Mesothelial cell of epicardium (in vitro differentiated cells): ENCODE measurements around the gene TBC1D5. TPM values are rescaled to one million over a fixed set of nuclear protein-coding genes. Genes with fewer than 3 reads are reported as not detected.
"Not testable (repeated sequence)": the region's sequence is repeated elsewhere in the genome, so short reads cannot be mapped to it uniquely, and the experiment has no call there.

Experiments
- DNase-seq, 2 experiments: peaks; one replicate each; pipeline ENCODE4 v3.0.0; 2021; ENCODE audit warnings: low spot score in 2 of 2; ENCODE audit not compliant: unreplicated experiment in 2 of 2
- H3K27ac Mint-ChIP-seq: 2 replicates; pipeline ENCODE4 v1.8.0; 2021; ENCODE audit warnings: mixed read lengths
- H3K27me3 Mint-ChIP-seq: 2 replicates; pipeline ENCODE4 v1.8.0; 2021; ENCODE audit warnings: low read depth, mixed read lengths
- H3K36me3 Mint-ChIP-seq: 2 replicates; pipeline ENCODE4 v1.8.0; 2021; ENCODE audit warnings: mixed read lengths
- H3K4me1 Mint-ChIP-seq: 2 replicates; pipeline ENCODE4 v1.8.0; 2021; ENCODE audit warnings: mixed read lengths
- H3K4me3 Mint-ChIP-seq: 2 replicates; pipeline ENCODE4 v1.8.0; 2021; ENCODE audit warnings: mild to moderate bottlenecking, moderate library complexity, mixed read lengths
- H3K9me3 Mint-ChIP-seq: 2 replicates; pipeline ENCODE4 v1.8.0; 2021; ENCODE audit warnings: mixed read lengths
- total RNA-seq: library from RNA; stranded (reverse); gene quantifications from 3 replicates; pipeline ENCODE4 v1.2.1, GENCODE V29; 2021
- TF ChIP-seq, protein P1 (sequence below): fragments of 200-600 bp; sonication (generic); IDR thresholded peaks from one replicate; pipeline ENCODE4 v1.5.0; 2021; ENCODE audit warnings: antibody characterized with exemption; ENCODE audit not compliant: unreplicated experiment

Gene TBC1D5
- total RNA-seq, 1 donor from 2014 or later: 75.3 TPM

DNA sequence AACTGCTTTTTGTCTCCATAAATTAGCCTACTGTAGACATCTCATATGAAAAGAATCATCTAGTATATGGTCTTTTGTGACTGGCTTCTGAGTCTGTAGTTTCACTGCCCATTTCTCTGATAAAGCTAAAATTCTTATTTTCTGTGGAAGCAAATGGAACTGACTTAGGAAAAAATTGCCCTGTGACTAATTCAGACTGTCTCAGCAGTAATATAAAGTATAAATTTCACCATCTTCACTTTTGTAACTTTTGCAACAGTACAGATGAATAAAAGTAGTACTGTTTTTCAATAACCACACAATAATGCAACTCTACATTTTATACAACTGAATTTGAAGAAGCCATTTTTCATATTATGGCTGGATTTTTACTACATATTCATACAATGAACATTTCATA, 104.1 kb downstream of the TBC1D5 start:
- peaks cover 6% of the 10 kb centered on the region for H3K36me3 Mint-ChIP-seq
- no peak overlapping the region for H3K27ac Mint-ChIP-seq
- TF ChIP-seq, protein P1, sequence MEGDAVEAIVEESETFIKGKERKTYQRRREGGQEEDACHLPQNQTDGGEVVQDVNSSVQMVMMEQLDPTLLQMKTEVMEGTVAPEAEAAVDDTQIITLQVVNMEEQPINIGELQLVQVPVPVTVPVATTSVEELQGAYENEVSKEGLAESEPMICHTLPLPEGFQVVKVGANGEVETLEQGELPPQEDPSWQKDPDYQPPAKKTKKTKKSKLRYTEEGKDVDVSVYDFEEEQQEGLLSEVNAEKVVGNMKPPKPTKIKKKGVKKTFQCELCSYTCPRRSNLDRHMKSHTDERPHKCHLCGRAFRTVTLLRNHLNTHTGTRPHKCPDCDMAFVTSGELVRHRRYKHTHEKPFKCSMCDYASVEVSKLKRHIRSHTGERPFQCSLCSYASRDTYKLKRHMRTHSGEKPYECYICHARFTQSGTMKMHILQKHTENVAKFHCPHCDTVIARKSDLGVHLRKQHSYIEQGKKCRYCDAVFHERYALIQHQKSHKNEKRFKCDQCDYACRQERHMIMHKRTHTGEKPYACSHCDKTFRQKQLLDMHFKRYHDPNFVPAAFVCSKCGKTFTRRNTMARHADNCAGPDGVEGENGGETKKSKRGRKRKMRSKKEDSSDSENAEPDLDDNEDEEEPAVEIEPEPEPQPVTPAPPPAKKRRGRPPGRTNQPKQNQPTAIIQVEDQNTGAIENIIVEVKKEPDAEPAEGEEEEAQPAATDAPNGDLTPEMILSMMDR: no peak
- DNase-seq: no peak
- no peak overlapping the region for H3K4me3 Mint-ChIP-seq
- peaks cover 9% of the 10 kb centered on the region for H3K9me3 Mint-ChIP-seq
- peaks cover 2% of the 10 kb centered on the region for H3K4me1 Mint-ChIP-seq
- H3K27me3 Mint-ChIP-seq: no peaks in the 10 kb centered on the region

DNA sequence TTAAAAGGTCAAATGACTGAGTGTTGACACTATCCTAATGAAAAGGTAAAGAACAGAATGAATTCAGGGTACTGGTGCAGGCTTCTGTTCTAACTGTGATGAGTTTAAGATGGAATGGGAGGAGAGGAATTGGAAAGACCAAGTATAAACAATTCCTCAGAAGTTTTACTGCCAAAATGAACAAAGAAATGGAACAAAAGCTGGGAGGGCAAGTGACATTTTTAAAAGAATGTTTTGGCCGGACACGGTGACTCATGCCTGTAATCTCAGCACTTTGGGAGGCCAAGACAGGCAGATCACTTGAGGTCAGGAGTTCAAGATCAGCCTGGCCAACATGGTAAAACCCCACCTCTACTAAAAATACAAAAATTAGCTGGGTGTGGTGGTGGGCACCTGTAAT, 106.8 kb downstream of the TBC1D5 start:
- H3K27me3 Mint-ChIP-seq, DNase-seq, H3K9me3 Mint-ChIP-seq, H3K4me3 Mint-ChIP-seq, H3K36me3 Mint-ChIP-seq, H3K4me1 Mint-ChIP-seq, H3K27ac Mint-ChIP-seq: not testable (repeated sequence)

DNA sequence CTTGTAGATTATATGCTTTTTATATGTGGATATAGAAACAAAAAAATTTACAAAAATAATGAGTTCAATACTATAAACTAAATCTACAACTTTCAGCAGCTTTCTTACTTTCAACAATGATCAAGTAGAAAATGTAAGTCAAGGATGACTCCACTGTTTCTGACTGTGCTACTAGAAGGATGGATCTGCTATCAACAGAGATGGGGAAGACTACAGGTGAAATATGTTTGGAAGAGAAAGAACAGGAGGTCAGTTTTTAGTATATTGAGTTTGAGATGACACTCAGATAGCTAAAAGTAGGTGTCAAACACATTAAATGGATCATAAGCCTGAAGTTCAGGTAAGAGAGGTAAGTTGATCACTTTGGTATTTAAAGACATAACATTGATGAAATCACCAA, 107.5 kb downstream of the TBC1D5 start:
- no peak for DNase-seq
- Mint-ChIP-seq H3K9me3 (peaks cover 9% of the 10 kb centered on the region), H3K36me3 (peaks cover 2% of the 10 kb centered on the region), H3K27ac (no peak overlapping the region), H3K27me3 (no peaks in the 10 kb centered on the region), H3K4me3 (no peak overlapping the region), H3K4me1 (peaks cover 6% of the 10 kb centered on the region)
- TF ChIP-seq, protein P1: no peak

DNA sequence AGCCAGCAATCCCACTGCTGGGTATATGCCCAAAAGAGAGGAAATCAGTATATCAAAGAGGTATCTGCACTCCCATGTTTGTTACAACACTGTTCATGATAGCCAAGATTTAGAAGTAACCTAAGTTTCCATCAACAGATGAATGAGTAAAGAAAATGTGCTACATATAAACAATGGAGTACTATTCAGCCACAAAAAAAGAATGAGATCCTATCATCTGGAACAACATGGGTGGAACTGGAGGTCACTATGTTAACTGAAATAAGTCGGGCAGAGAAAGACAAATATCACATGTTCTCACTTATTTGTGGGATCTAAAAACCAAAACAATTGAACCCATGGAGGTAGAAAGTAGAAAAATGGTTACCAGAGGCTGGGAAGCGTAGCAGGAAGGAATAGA, 108.2 kb downstream of the TBC1D5 start:
- TF ChIP-seq, protein P1: no peak
- H3K36me3 Mint-ChIP-seq: peaks cover 2% of the 10 kb centered on the region
- no peak overlapping the region for H3K27ac Mint-ChIP-seq

DNA sequence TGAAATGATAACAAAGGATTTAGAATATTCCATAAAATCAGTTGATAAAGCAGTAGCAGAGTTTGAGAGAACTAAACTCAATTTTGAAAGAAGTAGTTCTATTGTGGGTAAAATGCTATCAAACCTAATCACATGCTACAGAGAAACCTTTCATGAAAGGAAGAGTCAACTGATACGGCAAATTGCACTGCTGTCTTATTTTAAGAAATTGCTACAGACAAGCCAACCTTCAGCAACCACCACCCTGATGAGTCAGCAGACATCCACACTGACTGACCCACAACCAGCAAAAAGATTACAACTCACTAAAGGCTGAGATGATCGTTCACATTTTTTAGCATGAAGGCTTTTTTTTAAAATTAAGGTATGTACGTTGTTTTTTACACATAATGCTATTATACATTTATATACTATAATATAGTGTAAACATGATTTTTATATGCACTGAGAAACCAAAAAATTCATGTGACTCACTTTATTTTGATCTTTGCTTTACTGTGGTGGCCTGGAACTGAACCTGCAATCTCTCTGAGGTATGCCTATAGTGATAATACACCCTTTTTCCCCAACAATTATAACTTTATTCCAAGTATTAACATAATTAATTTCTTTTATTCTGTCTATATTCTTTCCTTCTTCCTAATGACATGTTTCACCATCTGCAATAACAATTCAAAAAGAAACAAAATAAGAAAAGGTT, 109.9 kb downstream of the TBC1D5 start:
- Mint-ChIP-seq H3K4me1 (peaks cover 6% of the 10 kb centered on the region), H3K4me3 (no peak overlapping the region), H3K36me3 (peaks cover 2% of the 10 kb centered on the region), H3K27me3 (no peaks in the 10 kb centered on the region), H3K27ac (no peak overlapping the region), H3K9me3 (peaks cover 9% of the 10 kb centered on the region)
- TF ChIP-seq, protein P1: no peak
- DNase-seq: no peak

More for the DNA sequence above, 108.2 kb downstream of the TBC1D5 start:
- DNase-seq: no peak
- Mint-ChIP-seq H3K9me3 (peaks cover 9% of the 10 kb centered on the region), H3K27me3 (no peaks in the 10 kb centered on the region), H3K4me3 (no peak overlapping the region), H3K4me1 (peaks cover 6% of the 10 kb centered on the region)

DNA sequence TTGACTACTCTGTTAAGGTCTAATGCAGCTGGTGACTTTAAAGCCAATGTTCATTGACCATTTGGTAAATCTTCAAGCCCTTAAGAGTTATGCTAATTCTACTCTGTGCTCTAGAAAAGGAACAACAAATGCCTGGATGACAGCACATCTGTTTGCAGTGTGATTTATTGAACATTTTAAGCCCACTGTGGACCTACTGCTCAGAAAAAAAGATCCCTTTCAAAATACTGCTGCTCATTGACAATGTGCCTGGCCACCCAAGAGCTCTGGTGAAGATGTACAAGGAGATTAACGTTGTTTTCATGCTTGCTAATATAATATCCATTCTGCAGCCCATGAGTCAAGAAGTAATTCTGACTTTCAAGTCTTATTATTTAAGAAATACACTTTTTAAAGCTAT, 110.8 kb downstream of the TBC1D5 start:
- DNase-seq: no peak
- Mint-ChIP-seq H3K9me3 (peaks cover 9% of the 10 kb centered on the region), H3K36me3 (peaks cover 2% of the 10 kb centered on the region), H3K27ac (no peak overlapping the region), H3K4me3 (no peak overlapping the region), H3K27me3 (no peaks in the 10 kb centered on the region), H3K4me1 (peaks cover 11% of the 10 kb centered on the region)
- TF ChIP-seq, protein P1: no peak
